Measurements from ENCODE around the gene ZC3H14. TPM values are rescaled to one million over a fixed set of nuclear protein-coding genes. Genes with fewer than 3 reads are reported as not detected.

ZC3H14 gene
- total RNA-seq (2013; cell fraction: nucleolus; rRNA removed) = 90.7 and 104 TPM in 2 replicates
- total RNA-seq (2014; rRNA removed) (42.7 and 55.0 TPM in 2 replicates), total RNA-seq (2014; rRNA removed; fragmentation: Illumina TruSeq; extraction: Trizol) (46.5 and 56.1 TPM in 2 replicates), total RNA-seq (2021) (37.6 and 41.2 TPM in 2 replicates), polyA plus RNA-seq (2011; rRNA removed) (97.1 and 99.1 TPM in 2 replicates), polyA plus RNA-seq (2014; fragmentation: Illumina TruSeq; extraction: Trizol) (63.0 and 76.4 TPM in 2 replicates), polyA plus RNA-seq (2014; fragmentation: Nextera tagmentation; extraction: Ambion mirVana) (10 to 100 TPM; 17.9 to 19.7 TPM), polyA plus RNA-seq (2014; rRNA removed) (27.0 and 34.5 TPM in 2 replicates), polyA plus RNA-seq (2016; fragmentation: Nextera tagmentation; extraction: Ambion mirVana) (10 to 100 TPM; 52.4 to 55.0 TPM), polyA minus RNA-seq (2011; rRNA and poly(A)+ RNA removed) (96.1 and 169 TPM in 2 replicates), Bru-seq, nascent RNA (percentile 75 among the genes with signal in this experiment), BruChase-seq, experiment 1, labeled RNA remaining after a 6-hour chase (percentile 79 among the genes with signal in this experiment), BruChase-seq, experiment 2, labeled RNA remaining after a 2-hour chase (percentile 79 among the genes with signal in this experiment)
- 36.6 TPM for polyA plus RNA-seq (2011; ENCODE audit: low read depth)
- 69.8 and 84.5 TPM in 2 replicates for polyA plus RNA-seq (2011; cell fraction: cytosol; rRNA removed)
- 93.9 and 98.5 TPM in 2 replicates for polyA plus RNA-seq (2011; cell fraction: nucleus; rRNA removed)
- polyA plus RNA-seq (2012) = 24.0 and 31.0 TPM in 2 replicates
- polyA minus RNA-seq (2011; cell fraction: cytosol; rRNA and poly(A)+ RNA removed) = 36.9 and 39.0 TPM in 2 replicates
- polyA minus RNA-seq (2011; cell fraction: nucleus; rRNA and poly(A)+ RNA removed) = 18.7 and 26.8 TPM in 2 replicates
- long read RNA-seq, experiment 1, full-length matches to known transcripts = 19 of 53 reads
- long read RNA-seq, experiment 1, partial matches to known transcripts = 8 of 53 reads
- long read RNA-seq, experiment 1, other reads (novel, unspliced or antisense) = 26 of 53 reads
- long read RNA-seq, experiment 2, full-length matches to known transcripts = 108 of 254 reads
- long read RNA-seq, experiment 2, partial matches to known transcripts = 38 of 254 reads
- long read RNA-seq, experiment 2, other reads (novel, unspliced or antisense) = 108 of 254 reads

- H3K79me2 ChIP-seq (ENCODE audit: control insufficient read depth, insufficient read depth, low read length) = peaks cover 17% of the 10 kb centered on the region
- no peaks in the 10 kb centered on the region for H3K4me1 ChIP-seq (ENCODE audit: control insufficient read depth, insufficient read depth, low read length)
- no TSS peak for BruUV-seq (replicated peaks)
- H3K4me2 ChIP-seq (ENCODE audit: control insufficient read depth, insufficient read depth) = peak within 1 kb of the TSS; percentile 76
- H3K9ac ChIP-seq (ENCODE audit: control insufficient read depth, insufficient read depth, low read length) = peak within 1 kb of the TSS; percentile 66
- DNase-seq (ENCODE audit: low read depth, low spot score) (peak; percentile 71), ATAC-seq (peak; percentile 97), FAIRE-seq (no peak)
- peak within 1 kb of the TSS; percentile 79 for H2AFZ ChIP-seq (ENCODE audit: control insufficient read depth, low read depth, low read length)
- H4K20me1 ChIP-seq (ENCODE audit: control insufficient read depth, insufficient read depth) = no peaks in the 10 kb centered on the region
- in situ Hi-C loops (cut with MboI) (no loop called here), intact Hi-C loops (cut with micrococcal nuclease; ENCODE audit: unreplicated experiment) (loop anchor here (5.0 kb wide), 1 partner anchor 71 kb away; no protein-coding TSS in a partner anchor)
- peak within 1 kb of the TSS; percentile 52; the same call in 1 of the 2 replicates for H3K27ac ChIP-seq (ENCODE audit: control insufficient read depth, insufficient read depth)
- POLR2A ChIA-PET = no interaction called here
- CTCF ChIA-PET = interaction anchor here (0.6 to 2.6 kb wide), 7 partner anchors 17 to 106 kb away, joined by 3 to 9 read pairs (median 3); no protein-coding TSS in a partner anchor
- H3K9me3 ChIP-seq (replicated peaks; ENCODE audit: control insufficient read depth, insufficient read depth, low read length) = peaks cover 4% of the 10 kb centered on the region
- H3K27me3 ChIP-seq (replicated peaks in 1 of 2; ENCODE audit: control insufficient read depth in 2 of 2, insufficient read depth in 2 of 2, low read length in 1 of 2) = no peaks in the 10 kb centered on the region; a peak in 2 of 4 replicates
- peak within 1 kb of the TSS; percentile 52 for H3K4me3 ChIP-seq
- SMC1A ChIA-PET (ENCODE audit: uncharacterized antibody, unreplicated experiment) = interaction anchor here (1.0 to 1.4 kb wide), 3 partner anchors 27 to 106 kb away, joined by 3 to 6 read pairs (median 3); no protein-coding TSS in a partner anchor
- 1% methylated on average over 89 of the region's 99 CpGs for WGBS (ENCODE audit: insufficient coverage, insufficient replicate concordance, low lambda C conversion rate, missing lambda C conversion rate)
- H3K36me3 ChIP-seq (ENCODE audit: control insufficient read depth in 2 of 2, insufficient read depth in 2 of 2, low read length in 1 of 2) = no peaks in the 10 kb centered on the region
- RAD21 ChIA-PET (ENCODE audit: unreplicated experiment) = interaction anchor here (0.9 to 1.0 kb wide), 2 partner anchors 37 to 107 kb away, joined by 3 read pairs; no protein-coding TSS in a partner anchor
- peak; percentile 59 for TF ChIP-seq RAD21 (IDR thresholded peaks at IDR 0.05; ENCODE audit: insufficient read depth, low read depth, low read length)
- TF ChIP-seq TCF3 (IDR thresholded peaks at IDR 0.05; ENCODE audit: borderline replicate concordance, insufficient read depth, low read depth, low read length) = 0 out of 2 replicates have a peak, but pooled peaks have one; percentile 13
- no peak for TF ChIP-seq MTA2 (IDR thresholded peaks at IDR 0.05; ENCODE audit: low read depth)
- peak; percentile 9; the same call in 1 of the 2 replicates for TF ChIP-seq TCF12 (IDR thresholded peaks at IDR 0.05; ENCODE audit: low read depth, low read length)
- TF ChIP-seq NFYA (IDR thresholded peaks at IDR 0.05; ENCODE audit: borderline replicate concordance, low read depth, low read length) = no peak
- peak; percentile 21 to 40 (median 25); a peak in 4 of 6 replicates for TF ChIP-seq CTCF (IDR thresholded peaks at IDR 0.05 in 2 of 3, conservative IDR thresholded peaks at IDR 0.05 in 1 of 3; ENCODE audit: control insufficient read depth in 2 of 3, extremely low read depth in 1 of 3, insufficient read depth in 1 of 3, low read depth in 3 of 3, low read length in 3 of 3)
- TF ChIP-seq RB1 (IDR thresholded peaks at IDR 0.05; ENCODE audit: borderline replicate concordance) = 0 out of 2 replicates have a peak, but pooled peaks have one; percentile 67
- no peak for TF ChIP-seq GABPA (IDR thresholded peaks at IDR 0.05; ENCODE audit: low read depth)
- peak; percentile 98 for TF ChIP-seq IKZF1 (conservative IDR thresholded peaks at IDR 0.05)
- TF ChIP-seq SMC3 (IDR thresholded peaks at IDR 0.05; ENCODE audit: borderline replicate concordance, low read length) = 0 out of 2 replicates have a peak, but pooled peaks have one; percentile 22
- no peak for TF ChIP-seq MXI1 (IDR thresholded peaks at IDR 0.05; ENCODE audit: low read depth, low read length)
- no peak for TF ChIP-seq ZBTB4 (CRISPR knock-in tag; IDR thresholded peaks at IDR 0.05)
Observed at GRCh38 chr14:88562831-88563686, at the start of gene ZC3H14. Gene ZC3H14 (plus strand): TSS chr14:88563037. CDS start chr14:88563134, 97 bp downstream.

Data from GM12878 (cell line).